ENCODE measurements around the gene RAP1GAP2. TPM values are rescaled to one million over a fixed set of nuclear protein-coding genes. Genes with fewer than 3 reads are reported as not detected.

The RAP1GAP2 gene
- polyA plus RNA-seq, 3 donors, result 20.7 to 31.8 (median 25.1) TPM

DNA sequence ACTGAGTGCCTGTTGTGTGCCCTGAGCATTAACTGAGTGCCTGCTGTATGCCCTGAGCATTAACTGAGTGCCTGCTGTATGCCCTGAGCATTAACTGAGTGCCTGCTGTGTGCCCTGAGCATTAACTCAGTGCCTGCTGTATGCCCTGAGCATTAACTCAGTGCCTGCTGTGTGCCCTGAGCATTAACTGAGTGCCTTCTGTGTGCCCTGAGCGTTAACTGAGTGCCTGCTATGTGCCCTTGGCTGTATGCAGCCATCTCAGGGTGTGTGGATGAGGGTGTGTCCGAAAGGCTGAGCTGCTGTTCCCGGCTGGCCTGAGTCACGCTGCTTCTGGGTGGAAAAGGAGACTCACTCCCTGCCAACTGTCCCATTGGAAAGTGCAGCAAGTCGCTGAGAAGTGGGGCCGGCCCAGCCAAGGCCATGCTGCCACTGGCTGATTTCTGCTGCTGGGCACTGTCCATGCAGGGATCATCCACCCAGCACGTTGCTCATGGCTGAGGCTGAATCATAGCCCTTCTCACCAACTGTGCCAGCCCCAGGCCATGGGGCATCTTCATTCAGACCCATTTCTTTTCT is 153.3 kb downstream of the RAP1GAP2 start:
- no peak for DNase-seq (ENCODE audit: extremely low read depth in 1 of 11, low read depth in 9 of 11, low spot score in 4 of 11)

DNA sequence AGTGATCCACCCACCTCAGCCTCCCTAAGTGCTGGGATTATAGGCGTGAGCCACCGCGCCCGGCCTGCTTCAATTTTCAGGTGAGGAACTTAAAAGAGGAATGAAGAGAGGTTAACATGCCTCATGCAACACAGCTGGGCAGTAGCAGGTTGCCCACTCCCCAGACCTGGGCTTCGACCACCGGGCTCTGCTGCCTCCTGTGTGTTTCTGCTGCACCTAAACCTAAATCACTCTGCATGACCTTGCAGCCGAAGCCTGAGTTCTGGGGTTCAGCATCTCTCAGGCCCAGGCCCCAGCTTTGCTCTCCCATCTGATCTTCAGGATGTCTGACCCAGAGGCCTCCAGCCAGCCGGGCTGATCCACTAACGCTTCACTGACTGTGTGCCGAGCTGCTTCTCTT is 154.6 kb downstream of the RAP1GAP2 start:
- no peak for DNase-seq (ENCODE audit: extremely low read depth in 1 of 11, low read depth in 9 of 11, low spot score in 4 of 11)

DNA sequence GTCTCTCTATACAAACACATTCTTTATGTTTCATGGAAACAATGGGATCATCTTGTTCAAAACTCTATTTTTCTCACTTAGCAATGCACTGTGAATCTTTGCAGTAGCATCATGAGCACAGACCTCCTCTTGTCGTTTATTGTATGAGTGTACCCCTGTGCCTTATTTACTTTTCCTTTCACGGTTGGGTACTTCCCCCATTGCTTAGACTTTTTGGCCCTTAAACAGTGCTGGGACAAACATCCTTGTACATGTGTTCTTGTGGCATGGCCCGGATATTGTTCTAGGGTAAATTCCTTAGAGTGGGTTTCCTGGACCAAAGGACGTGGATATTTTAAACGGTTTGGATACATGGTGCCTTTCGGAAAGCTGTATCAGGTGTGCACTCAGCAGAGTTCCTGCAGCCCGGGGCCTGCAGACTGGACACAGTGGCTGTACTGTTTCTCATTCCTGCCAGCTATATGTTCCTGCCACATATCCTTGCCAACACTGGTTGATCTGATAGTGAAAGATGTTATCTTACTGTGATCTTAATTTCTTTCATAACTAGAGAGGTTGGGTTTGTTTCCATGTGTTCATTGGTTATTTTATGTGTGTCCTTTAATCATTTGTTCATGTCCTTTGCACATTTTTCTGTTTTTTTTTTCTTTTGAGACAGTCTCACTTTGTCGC is 156.1 kb downstream of the RAP1GAP2 start:
- no peak for DNase-seq (ENCODE audit: extremely low read depth in 1 of 11, low read depth in 9 of 11, low spot score in 4 of 11)

DNA sequence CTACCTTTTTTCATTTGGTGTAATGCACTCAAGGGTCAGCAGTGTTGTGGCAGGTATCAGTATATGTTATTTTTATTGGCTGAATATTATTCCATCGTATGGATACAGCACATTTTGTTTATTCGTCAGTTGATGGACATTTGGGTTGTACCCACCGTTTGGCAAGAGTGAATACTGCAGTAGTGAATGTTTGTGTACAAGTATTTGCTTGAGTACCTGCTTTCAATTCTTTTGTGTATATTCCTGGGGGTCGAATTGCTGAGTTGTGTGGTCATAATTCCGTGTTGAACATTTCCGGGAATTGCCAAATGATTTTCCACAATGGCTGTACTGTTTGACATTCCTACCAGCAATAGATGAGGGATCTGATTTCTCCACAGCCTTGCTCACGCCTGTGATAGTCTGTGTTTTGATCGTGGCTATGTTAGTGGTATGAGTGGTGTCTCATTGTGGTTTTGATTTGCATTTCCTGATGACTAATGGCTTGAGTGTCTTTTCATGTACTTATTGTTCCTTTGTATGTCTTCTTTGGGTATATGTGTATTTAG is 158.7 kb downstream of the RAP1GAP2 start:
- no peak for DNase-seq (ENCODE audit: extremely low read depth in 1 of 11, low read depth in 9 of 11, low spot score in 4 of 11)

DNA sequence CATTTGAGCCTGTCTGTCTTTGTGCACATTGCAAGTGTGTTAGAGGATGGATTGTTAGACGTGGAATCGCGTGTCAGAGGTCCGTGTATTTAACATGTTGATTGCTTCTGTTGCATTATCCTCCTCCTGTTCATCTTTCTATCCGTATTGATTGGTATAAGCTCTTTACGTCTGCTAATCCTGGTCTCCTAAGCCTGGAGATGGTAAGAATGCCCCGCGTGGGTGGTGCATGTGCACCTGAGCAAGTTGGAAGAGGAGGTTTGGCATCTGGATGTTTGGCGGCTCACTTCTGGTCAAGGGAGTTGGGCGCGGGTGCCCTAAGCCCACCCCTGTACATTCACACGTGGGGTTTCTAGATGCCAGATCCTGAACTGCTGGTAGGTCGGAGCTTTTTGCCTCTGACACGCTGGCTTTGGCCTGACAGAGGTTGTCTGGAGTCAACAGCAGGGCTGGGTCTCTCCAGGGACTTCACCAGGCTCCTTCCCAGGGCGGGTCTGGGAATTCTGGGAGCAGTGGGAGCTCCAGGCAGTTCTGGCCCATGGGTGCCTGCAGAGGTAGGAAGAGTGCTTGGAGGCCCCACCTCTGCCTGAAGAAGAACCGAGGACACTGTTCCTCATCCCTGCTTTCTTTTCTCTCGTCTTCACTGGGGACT is 159.8 kb downstream of the RAP1GAP2 start:
- no peak for DNase-seq (ENCODE audit: extremely low read depth in 1 of 11, low read depth in 9 of 11, low spot score in 4 of 11)

DNA sequence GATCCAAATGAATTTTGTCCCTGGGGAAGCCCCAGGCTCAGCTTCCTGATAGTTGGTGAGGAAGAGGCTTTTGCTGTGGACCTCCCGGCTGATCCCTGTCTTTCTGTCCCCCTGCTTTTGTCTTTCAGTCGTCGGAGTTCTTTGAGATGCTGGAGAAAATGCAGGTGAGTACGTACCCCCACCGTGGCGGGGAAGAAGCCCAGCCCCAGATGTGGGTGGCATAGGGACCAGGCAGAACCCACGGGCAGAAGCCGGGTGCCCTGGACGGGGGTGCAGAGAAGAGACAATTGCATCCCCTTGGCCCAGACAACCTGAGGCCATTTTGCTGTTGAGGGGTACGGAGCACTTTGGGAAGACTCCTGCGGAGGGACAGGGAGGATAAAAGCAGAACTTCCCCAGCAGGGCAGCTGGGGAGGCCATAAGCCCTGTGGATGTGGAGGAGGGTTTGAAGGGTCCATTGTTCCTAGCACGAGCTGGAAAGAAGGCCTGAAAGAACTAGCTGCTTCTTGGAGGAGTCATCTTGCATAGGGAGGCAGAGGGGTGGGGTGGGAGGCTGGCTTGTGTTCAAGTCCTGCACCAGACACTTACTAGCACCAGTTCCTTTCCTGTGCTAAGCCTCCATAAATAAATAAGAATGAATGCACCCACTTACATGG is 161.5 kb downstream of the RAP1GAP2 start:
- no peak for DNase-seq (ENCODE audit: extremely low read depth in 1 of 11, low read depth in 9 of 11, low spot score in 4 of 11)

- no peak for DNase-seq (ENCODE audit: extremely low read depth in 1 of 11, low read depth in 9 of 11, low spot score in 4 of 11)
Measured at GRCh38 chr17:2958706-2959222, 162.5 kb downstream of the RAP1GAP2 start.

- DNase-seq (ENCODE audit: extremely low read depth in 1 of 11, low read depth in 9 of 11, low spot score in 4 of 11), result no peak
Measured at GRCh38 chr17:2959371-2960130, 163.3 kb downstream of the RAP1GAP2 start.

- DNase-seq (ENCODE audit: extremely low read depth in 1 of 11, low read depth in 9 of 11, low spot score in 4 of 11), result no peak
Measured at GRCh38 chr17:2961446-2961845, 165.2 kb downstream of the RAP1GAP2 start.

GRCh38 chr17:2962236-2962635 is 166.0 kb downstream of the RAP1GAP2 start:
- DNase-seq (ENCODE audit: extremely low read depth in 1 of 11, low read depth in 9 of 11, low spot score in 4 of 11), result no peak

DNA sequence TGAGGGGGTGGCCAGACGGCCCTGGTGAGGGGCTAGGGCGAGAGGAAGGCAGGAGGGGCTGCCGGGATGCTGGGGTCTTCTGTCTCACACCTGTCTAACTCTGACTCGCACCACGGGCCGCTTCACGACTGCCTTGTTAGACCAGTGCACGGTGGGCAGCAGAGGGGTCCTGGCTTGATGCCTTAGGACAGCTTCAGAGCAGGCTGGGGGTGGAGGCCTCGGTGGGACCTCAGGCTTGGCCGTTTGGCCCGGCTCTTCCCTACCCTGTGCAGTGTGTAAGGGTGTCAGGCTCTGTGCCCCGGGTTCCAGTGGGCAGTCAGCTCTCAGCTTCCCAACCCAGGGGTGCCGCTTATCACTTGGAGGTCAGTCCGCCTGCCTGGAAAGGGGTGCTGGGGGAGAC is 166.5 kb downstream of the RAP1GAP2 start:
- DNase-seq (ENCODE audit: extremely low read depth in 1 of 11, low read depth in 9 of 11, low spot score in 4 of 11), result no peak

- no peak for DNase-seq (ENCODE audit: extremely low read depth in 1 of 11, low read depth in 9 of 11, low spot score in 4 of 11)
Measured at GRCh38 chr17:2963332-2964027, 167.2 kb downstream of the RAP1GAP2 start.

DNA sequence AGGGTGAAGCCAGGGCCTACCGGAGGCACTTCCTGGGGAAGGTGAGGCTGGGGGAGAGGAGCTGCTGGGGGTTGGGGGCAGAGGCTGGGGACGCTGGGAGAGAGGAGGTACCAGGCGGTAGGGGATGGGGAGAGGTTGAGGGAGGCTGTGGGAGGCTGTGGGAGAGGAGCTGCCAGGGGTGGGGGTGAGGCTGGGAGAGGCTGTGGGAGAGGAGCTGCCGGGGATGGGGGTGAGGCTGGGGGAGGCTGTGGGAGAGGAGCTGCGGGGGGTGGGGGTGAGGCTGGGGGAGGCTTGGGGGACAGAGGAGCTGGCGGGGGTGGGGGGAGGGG is 167.8 kb downstream of the RAP1GAP2 start:
- no peak for DNase-seq (ENCODE audit: extremely low read depth in 1 of 11, low read depth in 9 of 11, low spot score in 4 of 11)

DNA sequence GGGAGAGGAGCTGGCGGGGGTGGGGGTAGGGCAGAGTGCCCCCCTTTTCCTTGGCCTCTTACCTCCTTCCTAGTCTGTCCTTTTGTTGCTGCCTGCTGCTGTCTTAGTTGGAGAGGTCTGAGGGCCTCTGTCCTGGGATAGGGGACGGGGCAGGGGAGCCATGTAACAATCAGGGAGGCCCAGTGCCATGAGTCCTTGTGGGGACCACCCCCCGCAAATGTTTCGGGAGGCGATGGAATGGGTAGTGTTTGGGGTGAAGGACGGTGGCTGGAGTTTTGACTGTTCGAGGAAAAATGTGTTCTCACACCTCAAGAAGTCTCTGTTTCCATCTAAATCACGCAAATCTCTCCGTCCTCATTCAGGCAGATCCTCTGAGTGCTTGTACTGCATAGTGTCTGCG is 168.1 kb downstream of the RAP1GAP2 start:
- DNase-seq (ENCODE audit: extremely low read depth in 1 of 11, low read depth in 9 of 11, low spot score in 4 of 11), result no peak

- no peak for DNase-seq (ENCODE audit: extremely low read depth in 1 of 11, low read depth in 9 of 11, low spot score in 4 of 11)
Measured at GRCh38 chr17:2964831-2965230, 168.6 kb downstream of the RAP1GAP2 start.

GRCh38 chr17:2965621-2966595 is 169.7 kb downstream of the RAP1GAP2 start:
- no peak for DNase-seq (ENCODE audit: extremely low read depth in 1 of 11, low read depth in 9 of 11, low spot score in 4 of 11)

DNA sequence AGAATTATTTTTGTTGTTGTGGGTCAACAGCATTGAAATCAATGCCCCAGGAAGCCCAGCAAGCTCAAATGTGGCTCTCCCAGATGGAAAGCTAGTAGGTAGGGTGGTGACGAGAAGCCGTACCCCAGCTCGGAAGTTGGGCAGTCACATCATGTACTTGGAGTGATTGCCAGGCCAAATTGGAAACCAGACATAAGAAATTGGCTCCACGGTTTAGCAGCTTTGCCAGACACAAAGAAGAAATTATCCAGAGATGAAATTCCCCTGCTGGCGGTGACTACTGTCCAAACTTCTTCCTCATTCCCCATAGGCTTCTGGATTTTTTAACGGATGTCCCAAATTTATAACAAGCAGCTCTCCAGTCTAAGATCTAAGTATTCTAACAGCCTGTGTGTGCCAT is 171.3 kb downstream of the RAP1GAP2 start:
- no peak for DNase-seq (ENCODE audit: extremely low read depth in 1 of 11, low read depth in 9 of 11, low spot score in 4 of 11)
